ENCODE data around the gene SCYGR4.
"Not testable (repeated sequence)": the region's sequence is repeated elsewhere in the genome, so short reads cannot be mapped to it uniquely, and the experiment has no call there.

SCYGR4 gene

GRCh38 chr2:227614740-227615139 is 2.6 kb upstream of the SCYGR4 start, which contains the start of gene SCYGR3:
TSS of gene SCYGR3 (minus strand) at chr2:227614840. CDS start at chr2:227614840, 0 bp downstream.
- DNase-seq: no peak

- no peak for DNase-seq
These were observed 2.1 kb upstream of the SCYGR4 start for GRCh38 chr2:227615181-227615580.

- no peak for DNase-seq
These were observed 1.4 kb upstream of the SCYGR4 start for GRCh38 chr2:227615906-227616305.

- DNase-seq: no peak
These were observed 667 bp upstream of the SCYGR4 start for GRCh38 chr2:227616631-227617030.

GRCh38 chr2:227623226-227623625 is 5.9 kb downstream of the SCYGR4 start:
- DNase-seq: no peak

GRCh38 chr2:227625420-227625819 is 8.1 kb downstream of the SCYGR4 start:
- no peak for DNase-seq

- no peak for DNase-seq
These were observed 9.4 kb downstream of the SCYGR4 start for GRCh38 chr2:227626580-227627151.

- no peak for DNase-seq
These were observed 10.5 kb downstream of the SCYGR4 start for GRCh38 chr2:227627769-227628168.

GRCh38 chr2:227629435-227629834 is 12.1 kb downstream of the SCYGR4 start:
- no peak for DNase-seq

- DNase-seq: no peak
These were observed 13.0 kb downstream of the SCYGR4 start for GRCh38 chr2:227630322-227630721.

GRCh38 chr2:227632827-227633226 is 15.5 kb downstream of the SCYGR4 start:
- no peak for DNase-seq

- DNase-seq: no peak
These were observed 16.9 kb downstream of the SCYGR4 start for GRCh38 chr2:227634201-227634600.

- DNase-seq: no peak
These were observed 25.4 kb downstream of the SCYGR4 start for GRCh38 chr2:227642656-227643055.

- no peak for DNase-seq
These were observed 26.8 kb downstream of the SCYGR4 start for GRCh38 chr2:227643990-227644551.

GRCh38 chr2:227653419-227653818 is 36.1 kb downstream of the SCYGR4 start:
- DNase-seq: no peak

GRCh38 chr2:227654426-227654825 is 37.1 kb downstream of the SCYGR4 start:
- DNase-seq: no peak

- DNase-seq: no peak
These were observed 38.2 kb downstream of the SCYGR4 start for GRCh38 chr2:227655454-227655853.

- DNase-seq: no peak
These were observed 40.0 kb downstream of the SCYGR4 start for GRCh38 chr2:227657199-227657845.

GRCh38 chr2:227661025-227661649 is 43.8 kb downstream of the SCYGR4 start:
- no peak for DNase-seq

- no peak for DNase-seq
These were observed 44.5 kb downstream of the SCYGR4 start for GRCh38 chr2:227661827-227662226.

- DNase-seq: no peak
These were observed 48.1 kb downstream of the SCYGR4 start for GRCh38 chr2:227665189-227665940.

GRCh38 chr2:227666631-227667170 is 49.4 kb downstream of the SCYGR4 start, which contains the start of gene SCYGR5:
TSS of gene SCYGR5 (plus strand) at chr2:227666804. CDS start at chr2:227666804, 0 bp downstream.
- DNase-seq: not testable (repeated sequence)
